Measurements from ENCODE around the gene TSPAN10. TPM values are rescaled to one million over a fixed set of nuclear protein-coding genes. Genes with fewer than 3 reads are reported as not detected.
A peak's percentile ranks its signal among the peaks of the same experiment; 100 is the strongest.

TSPAN10 gene
- total and polyA plus RNA-seq, 8 donors = 0.24 to 2.2 (median 1.2) TPM

GRCh38 chr17:81630274-81630673 lies 6.7 kb upstream of the TSPAN10 start:
- no peak for FAIRE-seq
- Histone ChIP-seq H3K4me3 (no peak overlapping the region), H3K27me3 (no peaks in the 10 kb centered on the region), H3K36me3 (peaks cover 0 to 25% (median 5%) of the 10 kb centered on the region in 3 donors), H3K27ac (no peak overlapping the region), H3K9me3 (no peaks in the 10 kb centered on the region), H3K4me1 (peaks cover 0 to 10% (median 0%) of the 10 kb centered on the region in 3 donors)
- no peak for TF ChIP-seq CTCF (IDR thresholded peaks at IDR 0.05)
- DNase-seq = peak in 1 of 6 donors; percentile 6
- no peak for ATAC-seq
- intact Hi-C loops (cut with DNase I) = no loop called here
- 73 to 77% methylated on average over 8 of the region's 8 CpGs for WGBS, 2 donors

GRCh38 chr17:81631482-81631881 lies 5.5 kb upstream of the TSPAN10 start:
- Histone ChIP-seq H3K9me3 (no peaks in the 10 kb centered on the region), H3K4me3 (no peak overlapping the region), H3K27me3 (no peaks in the 10 kb centered on the region), H3K4me1 (peaks cover 0 to 18% (median 7%) of the 10 kb centered on the region in 3 donors), H3K27ac (no peak overlapping the region), H3K36me3 (peaks cover 0 to 21% (median 5%) of the 10 kb centered on the region in 3 donors)
- WGBS, 2 donors = 71 to 86% methylated on average over 7 of the region's 7 CpGs
- ATAC-seq (no peak), DNase-seq (peak in 1 of 6 donors; percentile 9), FAIRE-seq (no peak)
- intact Hi-C loops (cut with DNase I) = no loop called here
- TF ChIP-seq CTCF (IDR thresholded peaks at IDR 0.05) = no peak

- H3K27me3 ChIP-seq = no peaks in the 10 kb centered on the region
- ATAC-seq = no peak
- H3K9me3 ChIP-seq = no peaks in the 10 kb centered on the region
- no peak overlapping the region for H3K27ac ChIP-seq
- peaks cover 0 to 23% (median 7%) of the 10 kb centered on the region in 3 donors for H3K4me1 ChIP-seq
- peak overlapping the region in 1 of 4 donors; percentile 95 for H3K4me3 ChIP-seq
- 79 to 82% methylated on average over 5 of the region's 5 CpGs for WGBS, 2 donors
- no peak for FAIRE-seq
- intact Hi-C loops (cut with DNase I) = no loop called here
- H3K36me3 ChIP-seq = no peaks in the 10 kb centered on the region
- DNase-seq = peak in 2 of 6 donors; percentile 12 to 19
- TF ChIP-seq CTCF (IDR thresholded peaks at IDR 0.05) = no peak
Measured at GRCh38 chr17:81635431-81635830, 1.6 kb upstream of the TSPAN10 start.

GRCh38 chr17:81635973-81636504 lies 957 bp upstream of the TSPAN10 start:
- no peak for FAIRE-seq
- DNase-seq = peak in 1 of 6 donors; percentile 20

More at GRCh38 chr17:81635973-81636504, 957 bp upstream of the TSPAN10 start:
- peak overlapping the region; percentile 74 to 95 (median 94) for H3K4me3 ChIP-seq
- WGBS, 2 donors = 18 to 24% methylated on average over 18 of the region's 18 CpGs
- peaks cover 0 to 23% (median 7%) of the 10 kb centered on the region in 3 donors for H3K4me1 ChIP-seq
- peak; percentile 38 to 69 (median 55) for ATAC-seq
- H3K9me3 ChIP-seq = no peaks in the 10 kb centered on the region
- peak overlapping the region; percentile 60 to 81 (median 78) for H3K27ac ChIP-seq
- H3K36me3 ChIP-seq = no peaks in the 10 kb centered on the region
- intact Hi-C loops (cut with DNase I) = no loop called here
- no peaks in the 10 kb centered on the region for H3K27me3 ChIP-seq
- no peak for TF ChIP-seq CTCF (IDR thresholded peaks at IDR 0.05)

All from pancreas (tissue), 10 donors.